Measurements from ENCODE around the gene ZNF577. TPM values are rescaled to one million over a fixed set of nuclear protein-coding genes. Genes with fewer than 3 reads are reported as not detected.

Gene ZNF577
- 17.7 and 35.9 TPM in 2 replicates for polyA plus RNA-seq

DNA sequence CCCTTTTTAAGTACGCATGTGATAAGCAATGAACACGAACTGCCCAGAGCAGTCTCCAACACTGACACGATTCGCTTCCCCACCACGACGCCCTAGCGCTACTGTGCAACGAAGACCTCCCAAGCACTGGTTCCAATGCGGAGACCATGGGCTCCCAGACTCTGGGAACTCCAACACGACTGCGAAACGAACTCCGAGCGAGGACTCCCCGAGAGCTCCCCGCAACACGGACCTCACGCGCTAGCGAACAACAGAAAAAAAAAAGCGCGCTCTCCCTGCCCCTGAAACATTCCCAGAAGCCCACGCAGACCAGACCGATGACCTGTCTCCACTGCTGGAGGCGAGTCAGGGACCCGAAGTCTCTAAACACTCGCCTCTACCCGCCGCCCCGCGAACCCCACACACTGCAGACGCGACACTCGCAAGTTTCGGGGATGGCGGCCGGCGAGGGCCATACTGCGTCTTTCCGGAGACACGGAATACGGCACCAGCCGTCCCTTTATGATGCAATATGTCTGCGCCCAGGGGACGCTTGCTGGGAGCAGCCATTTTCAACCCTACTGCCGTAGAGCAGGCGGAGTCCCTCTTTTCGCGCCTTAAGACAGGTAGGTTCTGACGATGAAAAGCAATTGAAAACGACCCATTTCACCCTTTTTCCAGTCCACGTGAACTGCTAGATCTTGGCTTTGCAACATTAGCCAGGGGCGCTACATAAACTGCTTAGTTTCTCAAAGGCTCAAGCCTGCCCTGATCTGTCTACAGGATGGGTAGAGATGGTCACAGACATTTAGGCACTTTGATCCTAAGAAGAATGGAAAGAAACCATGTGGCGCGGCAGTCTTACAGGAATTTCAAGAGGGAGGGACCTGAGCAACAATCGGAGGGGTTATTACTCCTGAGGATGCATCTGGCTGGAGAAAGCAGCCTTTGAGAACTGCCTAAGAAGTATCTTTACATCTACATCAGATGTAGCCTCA lies at the start of gene ZNF577:
TSS of gene ZNF577 (minus strand) at position 430 of the 977 bp plus-strand sequence. CDS start 7,569 bp downstream, outside the sequence.

DNA sequence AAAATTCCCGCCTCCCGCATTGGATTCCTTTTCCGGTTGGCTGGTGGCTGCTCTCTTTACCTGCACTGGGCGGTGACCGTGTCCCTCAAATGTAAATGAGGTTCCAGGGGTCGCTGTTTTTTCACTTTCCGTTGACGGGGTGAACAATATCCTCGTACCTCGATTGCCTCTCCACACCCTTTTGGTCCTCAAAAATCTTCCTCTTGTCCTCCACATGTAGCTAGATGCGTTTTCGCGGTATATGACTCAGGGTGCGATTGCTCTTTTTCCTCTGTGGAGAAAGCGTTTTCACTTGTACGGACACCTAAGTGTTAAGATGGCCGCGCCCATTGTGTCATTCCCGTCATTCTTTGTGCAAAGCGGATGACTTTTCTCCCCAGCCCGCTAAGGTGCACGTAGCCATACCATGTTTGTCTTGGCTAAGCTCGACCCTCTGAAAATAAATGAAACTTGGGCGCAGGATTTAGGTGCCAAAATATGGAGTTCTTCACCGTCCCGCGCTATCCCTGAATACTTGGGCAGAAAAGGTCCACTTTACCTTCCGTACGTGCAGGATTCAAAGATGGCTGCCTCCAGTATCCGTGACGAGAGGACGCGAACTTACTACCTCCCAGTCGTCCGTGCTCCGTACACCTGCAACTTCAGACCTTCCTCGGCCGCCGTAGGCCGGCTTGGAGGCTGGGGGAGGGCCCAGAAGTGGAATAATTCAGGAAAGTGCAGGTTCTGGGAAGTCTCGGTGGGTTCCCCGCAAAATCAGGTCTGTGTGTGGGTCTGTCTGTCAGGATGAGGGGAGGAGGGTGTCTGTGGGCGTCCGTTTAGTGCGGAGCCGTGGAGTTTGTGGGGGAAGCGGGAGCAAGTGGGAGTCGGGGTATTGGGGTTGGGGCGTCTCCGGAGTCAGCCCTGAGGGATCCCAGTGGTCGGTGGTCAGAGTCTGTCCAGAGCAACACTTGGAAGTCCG lies 39.3 kb upstream of the ZNF577 start, which contains the start of gene ZNF613:
TSS of gene ZNF613 (plus strand) at position 689 of the 958 bp plus-strand sequence. CDS start 8,749 bp downstream, outside the sequence.

DNA sequence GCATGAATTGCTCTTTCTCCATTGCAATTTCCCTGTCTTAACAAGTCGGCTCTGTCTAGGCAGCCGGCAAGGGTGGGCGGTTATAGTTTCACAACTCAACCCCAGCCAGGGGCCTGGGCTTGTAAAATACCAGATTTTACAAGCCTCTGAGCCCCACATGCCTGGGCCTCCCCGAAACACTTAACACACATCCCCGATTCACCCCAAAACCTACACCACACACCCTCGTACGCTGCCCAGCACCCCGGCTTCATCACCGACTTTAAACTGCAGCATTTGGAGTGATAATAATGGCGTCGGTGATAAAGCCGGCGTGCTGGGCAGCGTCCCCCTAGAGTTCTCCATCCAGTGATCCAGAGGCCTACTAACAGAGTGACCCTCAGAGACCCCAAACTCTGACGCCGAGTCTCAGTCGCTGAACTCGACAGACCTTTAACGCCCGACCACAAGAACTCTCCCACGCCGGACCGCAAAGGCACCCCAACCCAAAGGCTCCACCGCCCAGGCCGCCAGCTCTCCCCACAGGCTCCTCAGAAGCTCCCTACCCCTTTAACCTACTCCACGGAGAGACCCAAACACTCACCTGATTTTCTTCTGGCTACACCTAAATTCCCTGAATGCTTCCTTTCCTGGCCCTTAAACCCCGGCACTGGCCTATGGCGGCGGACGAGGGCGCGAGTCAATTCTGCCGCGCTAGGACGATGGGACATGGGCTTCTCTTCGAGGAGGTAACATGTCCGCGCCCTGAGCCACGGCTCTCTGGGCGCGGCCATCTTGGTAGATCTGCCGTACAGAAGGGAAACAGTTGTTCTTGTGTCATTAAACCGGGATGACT lies 16.8 kb upstream of the ZNF577 start, which contains the start of gene ZNF649:
TSS of gene ZNF649 (minus strand) at position 687 of the 835 bp plus-strand sequence. CDS start 4,910 bp downstream, outside the sequence.

Other genes with a start within 250 kb of the ZNF577 start
- not detected in 2 replicates for gene SIGLEC14, start 241.1 kb downstream of the ZNF577 start, polyA plus RNA-seq
- 2.6 and 5.4 TPM in 2 replicates for gene SPACA6, start 194.6 kb downstream of the ZNF577 start, polyA plus RNA-seq
- 0.56 TPM in 1 of 2 replicates, not detected in the other for gene HAS1, start 164.0 kb downstream of the ZNF577 start, polyA plus RNA-seq
- gene FPR1, start 136.1 kb downstream of the ZNF577 start, polyA plus RNA-seq: not detected in 2 replicates
- not detected in 2 replicates for gene FPR2, start 126.8 kb downstream of the ZNF577 start, polyA plus RNA-seq
- not detected in 2 replicates for gene FPR3, start 92.8 kb downstream of the ZNF577 start, polyA plus RNA-seq
- 5.5 and 5.6 TPM in 2 replicates for gene ZNF649, start 17.1 kb upstream of the ZNF577 start, polyA plus RNA-seq
- gene ZNF613, start 39.5 kb upstream of the ZNF577 start, polyA plus RNA-seq: 5.2 and 6.9 TPM in 2 replicates
- gene ZNF350, start 98.9 kb upstream of the ZNF577 start, polyA plus RNA-seq: 3.0 and 21.1 TPM in 2 replicates
- 7.7 and 9.0 TPM in 2 replicates for gene ZNF615, start 120.3 kb upstream of the ZNF577 start, polyA plus RNA-seq
- gene ZNF614, start 140.4 kb upstream of the ZNF577 start, polyA plus RNA-seq: 1.5 and 5.6 TPM in 2 replicates
- 2.0 and 2.8 TPM in 2 replicates for gene ZNF432, start 160.9 kb upstream of the ZNF577 start, polyA plus RNA-seq
- 6.1 and 9.7 TPM in 2 replicates for gene ZNF841, start 207.8 kb upstream of the ZNF577 start, polyA plus RNA-seq